ENCODE measurements around the gene LRRC46. TPM values are rescaled to one million over a fixed set of nuclear protein-coding genes. Genes with fewer than 3 reads are reported as not detected.

The LRRC46 gene
- total RNA-seq, 1 donor from 2014 or later: 0.63 TPM

- Histone ChIP-seq H3K9me3 (replicated peaks) (no peaks in the 10 kb centered on the region), H3K4me1 (peaks cover 17% of the 10 kb centered on the region), H3K4me3 (no peak overlapping the region), H3K27ac (replicated peaks) (no peak overlapping the region), H3K36me3 (no peaks in the 10 kb centered on the region), H3K27me3 (ENCODE audit: low read depth) (peaks cover 96% of the 10 kb centered on the region)
- no peak for DNase-seq
- TF ChIP-seq CTCF (IDR thresholded peaks at IDR 0.05; ENCODE audit: borderline replicate concordance): no peak
- intact Hi-C loops (cut with micrococcal nuclease): no loop called here
Measured at GRCh38 chr17:47855737-47856136, 24.3 kb downstream of the LRRC46 start.

GRCh38 chr17:47856830-47857229 lies 25.4 kb downstream of the LRRC46 start:
- H3K9me3 ChIP-seq (replicated peaks): no peaks in the 10 kb centered on the region
- no peaks in the 10 kb centered on the region for H3K36me3 ChIP-seq
- H3K27me3 ChIP-seq (ENCODE audit: low read depth): peaks cover 96% of the 10 kb centered on the region
- H3K4me1 ChIP-seq: peaks cover 6% of the 10 kb centered on the region
- intact Hi-C loops (cut with micrococcal nuclease): no loop called here
- H3K4me3 ChIP-seq: no peak overlapping the region
- DNase-seq: no peak
- TF ChIP-seq CTCF (IDR thresholded peaks at IDR 0.05; ENCODE audit: borderline replicate concordance): no peak
- no peak overlapping the region for H3K27ac ChIP-seq (replicated peaks)

- intact Hi-C loops (cut with micrococcal nuclease): no loop called here
- Histone ChIP-seq H3K27me3 (ENCODE audit: low read depth) (peaks cover 89% of the 10 kb centered on the region), H3K4me3 (no peak overlapping the region), H3K4me1 (no peaks in the 10 kb centered on the region), H3K9me3 (replicated peaks) (no peaks in the 10 kb centered on the region), H3K36me3 (no peaks in the 10 kb centered on the region), H3K27ac (replicated peaks) (no peak overlapping the region)
- TF ChIP-seq CTCF (IDR thresholded peaks at IDR 0.05; ENCODE audit: borderline replicate concordance): no peak
- no peak for DNase-seq
Measured at GRCh38 chr17:47857551-47858455, 26.3 kb downstream of the LRRC46 start.

- H3K27me3 ChIP-seq (ENCODE audit: low read depth): peaks cover 75% of the 10 kb centered on the region
- TF ChIP-seq CTCF (IDR thresholded peaks at IDR 0.05; ENCODE audit: borderline replicate concordance): no peak
Measured at GRCh38 chr17:47860386-47860785, 28.9 kb downstream of the LRRC46 start.

GRCh38 chr17:47862621-47863440 lies 31.4 kb downstream of the LRRC46 start:
- no peak for DNase-seq
- peaks cover 76% of the 10 kb centered on the region for H3K27me3 ChIP-seq (ENCODE audit: low read depth)
- H3K36me3 ChIP-seq: no peaks in the 10 kb centered on the region
- no peak overlapping the region for H3K27ac ChIP-seq (replicated peaks)
- H3K4me3 ChIP-seq: no peak overlapping the region
- no peak for TF ChIP-seq CTCF (IDR thresholded peaks at IDR 0.05; ENCODE audit: borderline replicate concordance)
- no peaks in the 10 kb centered on the region for H3K9me3 ChIP-seq (replicated peaks)
- H3K4me1 ChIP-seq: no peaks in the 10 kb centered on the region
- intact Hi-C loops (cut with micrococcal nuclease): no loop called here

More at GRCh38 chr17:47860386-47860785, 28.9 kb downstream of the LRRC46 start:
- H3K27ac ChIP-seq (replicated peaks): no peak overlapping the region
- DNase-seq: no peak
- H3K4me1 ChIP-seq: no peaks in the 10 kb centered on the region
- intact Hi-C loops (cut with micrococcal nuclease): no loop called here
- H3K9me3 ChIP-seq (replicated peaks): no peaks in the 10 kb centered on the region
- no peak overlapping the region for H3K4me3 ChIP-seq
- H3K36me3 ChIP-seq: no peaks in the 10 kb centered on the region
